Stimulated activated CD4-positive, alpha-beta T cell treated with anti-CD3 and anti-CD28 coated beads, Interleukin-1b, Interleukin-23, amount 100 ng/mL, for 48 hours (primary cell): ENCODE data around the gene LINGO4.
A peak's percentile ranks its signal among the peaks of the same experiment; 100 is the strongest.

ENCODE experiments used
- DNase-seq: peaks from one replicate; pipeline ENCODE4 v3.0.0-alpha.2; 2020

The LINGO4 gene

GRCh38 chr1:151805066-151805820, at the start of gene LINGO4:
LINGO4 (minus strand) TSS chr1:151805419; CDS start chr1:151802704, 2,715 bp downstream.
- no peak for DNase-seq

- DNase-seq = no peak
Measured at GRCh38 chr1:151854658-151855057, 49.4 kb upstream of the LINGO4 start.

GRCh38 chr1:151853411-151853943, 48.3 kb upstream of the LINGO4 start, which contains the start of gene THEM5:
THEM5 (minus strand) TSS chr1:151853712; CDS start chr1:151853565, 147 bp downstream.
- DNase-seq = no peak

GRCh38 chr1:151852733-151853132, 47.5 kb upstream of the LINGO4 start:
- DNase-seq = no peak

- DNase-seq = no peak
Measured at GRCh38 chr1:151851886-151852285, 46.7 kb upstream of the LINGO4 start.

- DNase-seq = no peak
Measured at GRCh38 chr1:151849871-151850270, 44.7 kb upstream of the LINGO4 start.

GRCh38 chr1:151849126-151849525, 43.9 kb upstream of the LINGO4 start:
- DNase-seq = no peak

GRCh38 chr1:151847867-151848596, 42.8 kb upstream of the LINGO4 start:
- no peak for DNase-seq

- peak; percentile 52 for DNase-seq
Measured at GRCh38 chr1:151846686-151847237, 41.5 kb upstream of the LINGO4 start.

- DNase-seq = peak; percentile 46
Measured at GRCh38 chr1:151846062-151846568, 40.9 kb upstream of the LINGO4 start.

GRCh38 chr1:151843398-151843797, 38.2 kb upstream of the LINGO4 start:
- DNase-seq = no peak

- DNase-seq = no peak
Measured at GRCh38 chr1:151841141-151841540, 35.9 kb upstream of the LINGO4 start.

GRCh38 chr1:151840421-151840820, 35.2 kb upstream of the LINGO4 start:
- DNase-seq = no peak

GRCh38 chr1:151839457-151840403, 34.5 kb upstream of the LINGO4 start, which contains the start of gene C2CD4D:
C2CD4D (minus strand) TSS chr1:151839820; CDS start chr1:151838989, 831 bp downstream.
- DNase-seq = peak; percentile 72

GRCh38 chr1:151839082-151839412, 33.8 kb upstream of the LINGO4 start:
- no peak for DNase-seq

- peak; percentile 44 for DNase-seq
Measured at GRCh38 chr1:151838222-151839081, 33.2 kb upstream of the LINGO4 start.

- no peak for DNase-seq
Measured at GRCh38 chr1:151837884-151838221, 32.6 kb upstream of the LINGO4 start.

- DNase-seq = no peak
Measured at GRCh38 chr1:151837197-151837596, 32.0 kb upstream of the LINGO4 start.

GRCh38 chr1:151835596-151835995, 30.4 kb upstream of the LINGO4 start:
- DNase-seq = no peak

GRCh38 chr1:151834239-151834638, 29.0 kb upstream of the LINGO4 start:
- DNase-seq = no peak

- no peak for DNase-seq
Measured at GRCh38 chr1:151833172-151833900, 28.1 kb upstream of the LINGO4 start.
